Measurements from ENCODE around the gene CSTF2.

The CSTF2 gene

DNA sequence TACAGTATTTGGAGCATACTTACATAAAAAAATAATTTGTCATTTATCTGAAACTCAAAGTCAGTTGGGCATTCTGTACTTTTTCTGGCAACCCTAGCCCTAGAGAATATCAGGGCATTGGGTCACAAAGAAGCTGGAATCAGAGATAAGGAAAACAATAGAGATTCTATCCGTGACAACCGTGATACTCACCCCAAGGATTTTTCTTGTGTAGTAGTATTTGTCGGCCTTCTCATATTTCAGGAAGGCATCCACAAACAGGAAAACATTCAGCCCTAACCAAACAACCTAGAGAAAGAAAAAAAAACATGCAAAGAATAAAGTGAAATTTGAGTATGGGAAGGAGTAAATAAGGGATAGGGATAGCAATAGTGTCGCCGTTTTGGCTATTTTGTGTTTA is 50.3 kb downstream of the CSTF2 start:
- in situ Hi-C loops (cut with MboI; ENCODE audit: low sequenced_read_pairs): no loop called here

DNA sequence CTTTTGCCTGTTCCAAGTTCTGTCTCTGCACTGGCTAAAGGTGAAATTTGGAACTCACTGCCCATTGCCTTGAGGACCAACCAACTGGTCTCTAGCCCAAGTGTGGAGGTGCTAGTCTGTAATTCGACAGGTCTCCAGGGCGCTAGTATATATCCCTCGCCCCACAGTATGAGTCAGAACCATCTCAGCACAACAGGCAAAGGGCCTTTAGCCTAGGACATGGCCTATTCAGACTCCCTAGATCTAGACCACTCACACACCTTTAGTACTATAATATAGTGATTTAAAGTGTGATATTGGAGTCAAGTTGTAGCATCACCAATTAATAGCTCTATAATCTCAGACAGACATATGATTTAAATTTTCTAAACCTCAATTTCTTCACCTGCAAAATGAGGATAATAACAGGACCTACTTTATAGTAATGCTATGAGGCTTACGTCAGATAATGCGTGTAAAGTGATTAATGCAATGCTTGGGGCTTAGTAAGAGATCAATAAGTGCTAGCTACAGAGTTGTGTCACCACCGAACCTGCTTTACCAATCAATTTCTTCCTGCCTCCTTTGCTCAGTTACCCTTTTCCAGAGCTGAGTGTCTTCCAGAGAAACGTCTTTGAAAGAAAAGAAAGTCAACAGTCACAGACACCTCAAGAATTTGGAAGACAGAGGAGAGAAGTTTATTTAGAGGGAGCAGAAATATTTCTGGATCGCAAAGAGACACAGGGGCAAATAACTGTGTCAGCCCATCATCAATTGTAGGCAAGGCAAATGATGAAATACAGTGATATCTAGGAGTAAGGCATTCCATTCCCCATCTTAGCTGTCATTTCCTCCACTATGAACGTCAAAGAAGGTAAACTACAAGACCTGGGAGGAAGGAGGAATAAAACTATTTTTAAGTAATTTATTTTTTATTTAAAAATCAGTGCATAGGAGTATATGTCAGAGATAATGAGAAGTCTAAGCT is 51.7 kb downstream of the CSTF2 start:
- in situ Hi-C loops (cut with MboI; ENCODE audit: low sequenced_read_pairs): no loop called here

DNA sequence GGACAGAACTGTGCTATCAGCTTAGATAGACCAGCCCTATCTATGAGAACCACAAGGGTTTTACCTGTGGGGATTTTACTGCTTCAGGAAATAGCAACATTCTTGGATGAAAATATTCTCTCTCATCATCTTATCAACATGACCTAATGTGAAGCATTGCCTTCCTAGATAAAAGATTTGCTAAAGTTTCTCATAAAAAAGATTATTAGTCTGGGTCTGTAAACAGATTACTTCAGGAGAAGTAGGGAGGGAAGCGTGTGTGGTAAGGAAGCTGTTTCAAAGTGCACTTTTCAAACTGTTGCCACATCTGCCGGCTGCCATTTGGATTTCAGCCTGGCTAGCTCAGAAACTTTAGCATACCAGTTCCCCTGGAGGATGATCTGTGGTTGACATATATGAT is 54.1 kb downstream of the CSTF2 start, which contains the start of gene NOX1:
TSS of gene NOX1 (minus strand) at position 35 of the 400 bp plus-strand sequence. CDS start 220 bp downstream, outside the sequence.
- in situ Hi-C loops (cut with MboI; ENCODE audit: low sequenced_read_pairs): no loop called here

DNA sequence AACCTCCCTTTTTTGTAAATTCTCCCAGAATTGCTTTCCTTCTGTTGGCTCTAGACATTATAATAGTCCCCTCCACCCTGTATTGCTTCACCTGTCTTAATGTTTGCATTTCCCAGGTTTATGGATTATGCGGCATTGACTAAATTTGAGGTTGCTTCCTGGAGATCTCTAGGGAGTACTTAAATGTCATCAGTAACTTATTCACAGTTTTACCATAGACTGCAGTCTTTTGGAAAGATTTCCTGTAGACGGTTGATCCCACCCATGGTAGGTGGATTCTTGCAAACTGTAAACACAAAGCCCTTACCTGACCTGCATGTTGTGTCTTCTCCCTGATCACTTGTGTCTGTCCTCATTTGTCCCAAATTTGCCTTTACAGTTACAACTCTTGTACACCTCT is 60.2 kb downstream of the CSTF2 start:
- in situ Hi-C loops (cut with MboI; ENCODE audit: low sequenced_read_pairs): no loop called here

DNA sequence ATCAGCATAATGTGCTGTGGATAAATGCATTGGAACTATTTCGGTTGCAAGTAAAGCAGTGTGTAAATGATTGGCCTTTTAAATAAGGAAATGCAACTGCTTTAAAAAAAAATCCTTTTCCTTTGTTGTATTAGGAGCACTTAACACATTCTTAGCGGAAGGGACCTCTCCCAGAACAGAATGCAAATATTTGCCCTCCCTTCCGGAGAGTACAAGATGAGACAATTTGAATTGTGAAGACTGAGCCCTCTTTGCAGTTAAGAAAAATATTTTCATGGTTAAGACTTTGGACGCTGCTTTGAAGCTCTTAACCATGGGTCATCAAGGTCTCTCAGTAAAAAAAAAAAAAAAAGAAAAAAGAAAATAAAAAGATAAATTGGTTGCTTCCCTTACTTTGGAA is 63.5 kb downstream of the CSTF2 start:
- in situ Hi-C loops (cut with MboI; ENCODE audit: low sequenced_read_pairs): no loop called here
